GM06990 (cell line): Measurements from ENCODE around the gene CDH20.

Experiments
- DNase-seq: peaks from one replicate; pipeline ENCODE4 v3.0.0-alpha.2; 2011; ENCODE audit not compliant: insufficient read length; ENCODE audit errors: extremely low read depth
- H3K27me3 ChIP-seq: replicated peaks from 2 replicates; pipeline ENCODE4 v1.6.0; 2011; ENCODE audit warnings: low read length; ENCODE audit not compliant: control insufficient read depth, insufficient read depth
- H3K36me3 ChIP-seq: 2 replicates; pipeline ENCODE4 v1.5.1; 2011; ENCODE audit warnings: low read length; ENCODE audit not compliant: control insufficient read depth, insufficient read depth
- H3K4me3 ChIP-seq: replicated peaks from 2 replicates; pipeline ENCODE4 v1.5.1; 2011; ENCODE audit warnings: low read depth, mild to moderate bottlenecking, control low read depth, low read length
- CTCF ChIP-seq: IDR thresholded peaks from 2 replicates; pipeline ENCODE4 v1.5.1; 2011; ENCODE audit warnings: low read length, control low read depth, mild to moderate bottlenecking, inconsistent platforms; ENCODE audit not compliant: insufficient read depth, poor library complexity, severe bottlenecking

Gene CDH20

GRCh38 chr18:61496374-61496773, 163.1 kb downstream of the CDH20 start:
- H3K27me3 ChIP-seq, result no peaks in the 10 kb centered on the region
- TF ChIP-seq CTCF, result no peak
- no peaks in the 10 kb centered on the region for H3K36me3 ChIP-seq
- no peak overlapping the region for H3K4me3 ChIP-seq
- no peak for DNase-seq

- no peak for DNase-seq
- Histone ChIP-seq H3K27me3 (no peaks in the 10 kb centered on the region), H3K4me3 (no peak overlapping the region), H3K36me3 (no peaks in the 10 kb centered on the region)
- TF ChIP-seq CTCF, result no peak
Observed at GRCh38 chr18:61497422-61497821, 164.2 kb downstream of the CDH20 start.

- no peak for DNase-seq
- Histone ChIP-seq H3K4me3 (no peak overlapping the region), H3K36me3 (no peaks in the 10 kb centered on the region), H3K27me3 (no peaks in the 10 kb centered on the region)
- TF ChIP-seq CTCF, result peak; percentile 61
Observed at GRCh38 chr18:61502472-61502871, 169.2 kb downstream of the CDH20 start.

GRCh38 chr18:61503688-61504087, 170.5 kb downstream of the CDH20 start:
- no peak for DNase-seq
- TF ChIP-seq CTCF, result no peak

GRCh38 chr18:61528961-61529360, 195.7 kb downstream of the CDH20 start:
- no peaks in the 10 kb centered on the region for H3K36me3 ChIP-seq
- no peak for DNase-seq
- H3K4me3 ChIP-seq, result no peak overlapping the region
- TF ChIP-seq CTCF, result no peak
- H3K27me3 ChIP-seq, result no peaks in the 10 kb centered on the region

More at GRCh38 chr18:61503688-61504087, 170.5 kb downstream of the CDH20 start:
- H3K4me3 ChIP-seq, result no peak overlapping the region
- no peaks in the 10 kb centered on the region for H3K36me3 ChIP-seq
- H3K27me3 ChIP-seq, result no peaks in the 10 kb centered on the region

GRCh38 chr18:61530681-61531080, 197.5 kb downstream of the CDH20 start:
- DNase-seq, result no peak
- no peak for TF ChIP-seq CTCF
- Histone ChIP-seq H3K4me3 (no peak overlapping the region), H3K27me3 (no peaks in the 10 kb centered on the region), H3K36me3 (no peaks in the 10 kb centered on the region)
